ENCODE results near the gene CDK15. TPM values are rescaled to one million over a fixed set of nuclear protein-coding genes. Genes with fewer than 3 reads are reported as not detected.

CDK15 gene
- total RNA-seq, 1 donor: 4.5 TPM

DNA sequence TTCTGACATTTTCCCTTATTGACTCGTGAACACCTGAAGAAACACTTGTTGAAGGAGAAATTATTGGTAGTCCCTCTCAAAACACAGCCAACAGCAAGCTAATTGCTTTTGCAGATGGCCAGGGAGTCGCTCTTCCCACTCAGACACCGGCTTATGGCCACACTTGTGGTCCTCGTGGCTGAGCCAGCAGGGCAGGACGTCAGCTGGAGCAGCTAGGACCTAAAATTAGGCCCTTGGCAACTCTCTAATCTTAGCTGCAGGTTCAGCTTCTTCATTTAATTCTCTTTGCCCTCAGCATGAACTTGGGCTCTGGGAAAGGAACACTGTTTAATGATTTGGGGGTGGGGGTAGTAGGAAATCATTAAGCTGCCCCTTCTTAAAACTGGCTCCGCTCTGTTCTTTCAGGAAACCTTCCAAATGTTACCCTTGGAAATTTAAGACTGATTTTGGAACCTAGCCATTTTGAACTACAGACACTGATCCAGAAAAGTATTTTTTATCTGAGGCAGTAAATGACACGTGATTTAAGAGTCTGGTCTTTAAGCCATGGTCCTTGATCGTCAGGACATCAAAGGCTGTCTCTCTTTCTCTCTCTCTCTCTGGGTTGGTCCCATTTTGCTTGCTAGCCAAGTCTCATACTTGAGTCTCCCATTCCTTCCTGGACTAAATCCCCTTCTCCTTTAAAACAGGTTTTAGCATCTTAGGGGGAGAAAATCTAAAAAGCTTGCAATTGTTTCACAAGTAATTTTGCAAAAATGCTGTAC is 77.5 kb downstream of the CDK15 start:
- DNase-seq (ENCODE audit: low read depth): no peak
- TF ChIP-seq, protein P1, sequence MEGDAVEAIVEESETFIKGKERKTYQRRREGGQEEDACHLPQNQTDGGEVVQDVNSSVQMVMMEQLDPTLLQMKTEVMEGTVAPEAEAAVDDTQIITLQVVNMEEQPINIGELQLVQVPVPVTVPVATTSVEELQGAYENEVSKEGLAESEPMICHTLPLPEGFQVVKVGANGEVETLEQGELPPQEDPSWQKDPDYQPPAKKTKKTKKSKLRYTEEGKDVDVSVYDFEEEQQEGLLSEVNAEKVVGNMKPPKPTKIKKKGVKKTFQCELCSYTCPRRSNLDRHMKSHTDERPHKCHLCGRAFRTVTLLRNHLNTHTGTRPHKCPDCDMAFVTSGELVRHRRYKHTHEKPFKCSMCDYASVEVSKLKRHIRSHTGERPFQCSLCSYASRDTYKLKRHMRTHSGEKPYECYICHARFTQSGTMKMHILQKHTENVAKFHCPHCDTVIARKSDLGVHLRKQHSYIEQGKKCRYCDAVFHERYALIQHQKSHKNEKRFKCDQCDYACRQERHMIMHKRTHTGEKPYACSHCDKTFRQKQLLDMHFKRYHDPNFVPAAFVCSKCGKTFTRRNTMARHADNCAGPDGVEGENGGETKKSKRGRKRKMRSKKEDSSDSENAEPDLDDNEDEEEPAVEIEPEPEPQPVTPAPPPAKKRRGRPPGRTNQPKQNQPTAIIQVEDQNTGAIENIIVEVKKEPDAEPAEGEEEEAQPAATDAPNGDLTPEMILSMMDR (IDR thresholded peaks at IDR 0.05; ENCODE audit: insufficient read depth, low read length): no peak
- no peak overlapping the region for H3K4me3 ChIP-seq (ENCODE audit: low read depth, low read length)

DNA sequence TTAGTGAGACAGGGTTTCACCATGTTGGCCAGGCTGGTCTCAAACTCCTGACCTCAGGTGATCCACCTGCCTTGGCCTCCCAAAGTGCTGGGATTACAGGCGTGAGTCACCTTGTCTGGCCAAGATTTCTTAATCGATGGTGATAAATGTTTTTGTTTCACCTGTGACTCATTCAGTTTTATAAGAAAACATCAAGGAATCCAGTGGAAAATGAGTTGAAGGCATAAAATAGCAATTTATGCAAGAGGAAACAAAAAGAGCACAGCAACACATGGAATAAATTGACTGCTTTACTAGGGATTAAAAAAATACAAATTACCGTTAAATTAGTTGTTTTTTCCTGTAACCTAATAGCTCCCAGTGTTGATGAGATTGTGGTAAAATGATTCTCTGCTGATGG is 80.2 kb downstream of the CDK15 start:
- no peak overlapping the region for H3K4me3 ChIP-seq (ENCODE audit: low read depth, low read length)
- DNase-seq (ENCODE audit: low read depth): no peak
- TF ChIP-seq, protein P1 (IDR thresholded peaks at IDR 0.05; ENCODE audit: insufficient read depth, low read length): no peak

DNA sequence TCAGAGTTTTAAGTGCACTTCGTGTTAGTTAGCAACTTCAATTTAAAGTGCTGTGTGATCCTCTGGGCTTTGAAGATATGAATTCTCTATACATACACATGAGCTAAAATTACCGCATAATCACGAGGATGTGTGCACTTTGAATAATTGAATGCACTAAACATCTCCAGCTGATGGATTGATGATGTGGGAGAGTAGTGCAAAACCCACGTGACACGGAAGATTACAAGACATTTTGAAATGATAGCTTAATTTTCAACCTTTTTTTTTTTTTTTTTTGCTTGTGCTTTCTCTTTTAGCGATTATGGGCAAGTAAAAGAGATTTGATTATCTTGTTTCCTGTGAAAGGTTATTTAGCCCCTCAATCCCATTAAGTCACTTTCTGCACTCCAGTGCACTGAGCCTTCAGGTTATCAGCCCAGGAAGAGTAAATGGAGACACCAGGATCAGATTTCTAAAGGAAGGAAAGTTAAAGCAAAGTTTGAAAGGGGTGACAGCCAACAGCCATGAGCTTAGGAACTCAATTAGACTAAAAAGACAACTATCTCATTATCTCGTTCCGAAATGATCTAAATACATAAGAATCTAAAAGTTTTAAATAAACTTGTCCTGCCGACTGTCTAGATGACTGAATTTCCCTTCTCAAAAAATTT is 81.6 kb downstream of the CDK15 start:
- no peak for DNase-seq (ENCODE audit: low read depth)
- TF ChIP-seq, protein P1 (IDR thresholded peaks at IDR 0.05; ENCODE audit: insufficient read depth, low read length): no peak
- H3K4me3 ChIP-seq (ENCODE audit: low read depth, low read length): peak overlapping the region; percentile 17

DNA sequence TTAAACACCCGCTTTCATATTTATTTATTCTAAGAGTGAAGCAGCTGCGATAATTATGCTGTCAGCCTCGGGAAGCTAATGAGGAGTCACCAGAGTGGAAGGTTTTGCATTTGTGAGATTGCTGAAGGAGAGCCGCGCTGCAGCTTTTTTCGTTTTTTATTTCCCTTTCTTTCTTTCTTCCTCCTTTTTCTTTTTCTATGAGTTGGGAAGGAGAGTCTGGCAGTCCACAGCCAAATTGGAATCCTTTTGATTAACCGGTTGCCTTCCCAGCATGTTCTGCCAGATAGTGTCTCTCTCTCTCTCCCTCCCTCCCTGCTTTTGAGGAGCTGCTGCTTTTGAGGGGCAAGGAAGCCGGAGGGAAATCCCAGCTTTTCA is 82.1 kb downstream of the CDK15 start:
- DNase-seq (ENCODE audit: low read depth): no peak
- TF ChIP-seq, protein P1 (IDR thresholded peaks at IDR 0.05; ENCODE audit: insufficient read depth, low read length): no peak
- peak overlapping the region; percentile 17 for H3K4me3 ChIP-seq (ENCODE audit: low read depth, low read length)

DNA sequence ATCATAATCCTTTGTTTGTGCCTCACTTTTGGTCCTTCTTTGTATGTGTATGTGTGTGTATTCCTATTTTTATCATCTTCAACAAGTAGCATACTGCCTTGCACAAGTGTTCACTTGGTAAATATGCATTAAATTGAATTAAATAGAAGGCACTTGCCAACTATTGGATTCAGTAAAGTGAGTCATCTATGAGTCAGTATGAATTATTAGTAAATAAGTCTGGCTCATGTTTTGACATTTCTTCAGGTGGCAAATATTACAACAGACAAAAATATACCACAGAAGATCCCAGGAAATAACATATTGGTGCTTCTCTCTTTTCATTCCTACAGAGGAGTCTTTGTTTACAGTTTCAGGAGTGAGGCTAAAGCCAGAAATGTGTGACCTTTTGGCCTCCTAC is 84.1 kb downstream of the CDK15 start:
- H3K4me3 ChIP-seq (ENCODE audit: low read depth, low read length): no peak overlapping the region
- TF ChIP-seq, protein P1 (IDR thresholded peaks at IDR 0.05; ENCODE audit: insufficient read depth, low read length): no peak
- DNase-seq (ENCODE audit: low read depth): no peak

DNA sequence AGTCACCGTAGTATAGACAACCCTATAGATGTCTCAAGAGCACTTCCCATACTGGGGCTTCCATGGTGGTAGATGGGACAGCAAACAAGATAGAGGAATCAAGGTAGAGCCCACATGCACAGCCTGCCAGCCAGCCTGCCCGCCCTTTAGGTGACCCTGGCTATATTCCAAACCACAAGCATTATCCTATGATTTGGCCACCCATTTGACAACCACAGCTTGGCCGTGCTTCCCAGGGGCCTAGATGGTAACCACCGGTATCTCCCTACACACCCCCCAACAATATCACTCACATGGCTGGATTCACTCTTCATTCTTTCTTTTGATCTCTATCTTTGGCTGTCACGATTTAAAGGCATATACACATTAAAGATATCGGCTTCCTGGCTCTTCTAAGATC is 85.3 kb downstream of the CDK15 start:
- no peak for DNase-seq (ENCODE audit: low read depth)
- no peak overlapping the region for H3K4me3 ChIP-seq (ENCODE audit: low read depth, low read length)
- TF ChIP-seq, protein P1 (IDR thresholded peaks at IDR 0.05; ENCODE audit: insufficient read depth, low read length): no peak
